ENCODE data around the gene AOC1. TPM values are rescaled to one million over a fixed set of nuclear protein-coding genes. Genes with fewer than 3 reads are reported as not detected.

The AOC1 gene
- total RNA-seq, 2 experiments from 2014 or later, result not detected

GRCh38 chr7:150820148-150820547 lies 32.2 kb upstream of the AOC1 start:
- no peak for DNase-seq
- H3K36me3 Mint-ChIP-seq (ENCODE audit: low read depth), result peaks cover 4% of the 10 kb centered on the region
- H3K27ac Mint-ChIP-seq, result no peak overlapping the region
- TF ChIP-seq CTCF (IDR thresholded peaks at IDR 0.05), result no peak
- intact Hi-C loops (cut with micrococcal nuclease), result no loop called here
- no peak overlapping the region for H3K4me3 Mint-ChIP-seq
- peaks cover 10% of the 10 kb centered on the region for H3K9me3 Mint-ChIP-seq
- no peaks in the 10 kb centered on the region for H3K4me1 Mint-ChIP-seq (ENCODE audit: low read depth)
- no peak for ATAC-seq
- CTCF ChIA-PET, result no interaction called here
- POLR2A ChIA-PET, result no interaction called here
- peaks cover 11% of the 10 kb centered on the region for H3K27me3 Mint-ChIP-seq

GRCh38 chr7:150820578-150821198 lies 31.6 kb upstream of the AOC1 start:
- DNase-seq (no peak), ATAC-seq (no peak)
- H3K4me3 Mint-ChIP-seq, result no peak overlapping the region
- intact Hi-C loops (cut with micrococcal nuclease), result no loop called here
- CTCF ChIA-PET, result no interaction called here
- TF ChIP-seq CTCF (IDR thresholded peaks at IDR 0.05), result no peak
- peaks cover 9% of the 10 kb centered on the region for H3K27me3 Mint-ChIP-seq
- no peaks in the 10 kb centered on the region for H3K4me1 Mint-ChIP-seq (ENCODE audit: low read depth)
- peaks cover 9% of the 10 kb centered on the region for H3K9me3 Mint-ChIP-seq
- H3K36me3 Mint-ChIP-seq (ENCODE audit: low read depth), result peaks cover 3% of the 10 kb centered on the region
- no peak overlapping the region for H3K27ac Mint-ChIP-seq
- POLR2A ChIA-PET, result no interaction called here

- Mint-ChIP-seq H3K4me3 (no peak overlapping the region), H3K27ac (no peak overlapping the region), H3K9me3 (peaks cover 5% of the 10 kb centered on the region), H3K27me3 (peaks cover 7% of the 10 kb centered on the region), H3K36me3 (ENCODE audit: low read depth) (no peaks in the 10 kb centered on the region), H3K4me1 (ENCODE audit: low read depth) (no peaks in the 10 kb centered on the region)
- DNase-seq, result no peak
- intact Hi-C loops (cut with micrococcal nuclease), result no loop called here
- ATAC-seq, result no peak
- POLR2A ChIA-PET, result interaction anchor here (0.6 kb wide), 1 partner anchor 36 kb away, joined by 3 read pairs; no protein-coding TSS in a partner anchor
- CTCF ChIA-PET, result no interaction called here
- no peak for TF ChIP-seq CTCF (IDR thresholded peaks at IDR 0.05)
Observed at GRCh38 chr7:150823043-150823442, 29.3 kb upstream of the AOC1 start.

GRCh38 chr7:150823484-150824126 lies 28.7 kb upstream of the AOC1 start:
- no peak for DNase-seq
- no peak overlapping the region for H3K4me3 Mint-ChIP-seq
- no peaks in the 10 kb centered on the region for H3K4me1 Mint-ChIP-seq (ENCODE audit: low read depth)
- H3K27me3 Mint-ChIP-seq, result peaks cover 11% of the 10 kb centered on the region
- ChIA-PET CTCF (interaction anchor here (0.9 kb wide), 1 partner anchor 45 kb away, joined by 3 read pairs; no protein-coding TSS in a partner anchor), POLR2A (no interaction called here)
- no peak overlapping the region for H3K27ac Mint-ChIP-seq
- TF ChIP-seq CTCF (IDR thresholded peaks at IDR 0.05), result no peak
- intact Hi-C loops (cut with micrococcal nuclease), result no loop called here
- ATAC-seq, result no peak
- H3K36me3 Mint-ChIP-seq (ENCODE audit: low read depth), result no peaks in the 10 kb centered on the region
- H3K9me3 Mint-ChIP-seq, result peaks cover 5% of the 10 kb centered on the region

GRCh38 chr7:150824379-150825177 lies 27.7 kb upstream of the AOC1 start:
- Mint-ChIP-seq H3K36me3 (ENCODE audit: low read depth) (no peaks in the 10 kb centered on the region), H3K27me3 (peaks cover 16% of the 10 kb centered on the region), H3K4me3 (no peak overlapping the region), H3K4me1 (ENCODE audit: low read depth) (no peaks in the 10 kb centered on the region), H3K9me3 (peaks cover 5% of the 10 kb centered on the region), H3K27ac (no peak overlapping the region)
- ChIA-PET POLR2A (no interaction called here), CTCF (interaction anchor here (0.9 kb wide), 1 partner anchor 46 kb away, joined by 3 read pairs; no protein-coding TSS in a partner anchor)
- no peak for TF ChIP-seq CTCF (IDR thresholded peaks at IDR 0.05)
- DNase-seq, result no peak
- ATAC-seq, result no peak
- intact Hi-C loops (cut with micrococcal nuclease), result no loop called here
